ENCODE data around the gene GTF3A.

The GTF3A gene

GRCh38 chr13:27405546-27406134 lies 18.8 kb upstream of the GTF3A start:
- no peak for DNase-seq (ENCODE audit: low spot score)

DNA sequence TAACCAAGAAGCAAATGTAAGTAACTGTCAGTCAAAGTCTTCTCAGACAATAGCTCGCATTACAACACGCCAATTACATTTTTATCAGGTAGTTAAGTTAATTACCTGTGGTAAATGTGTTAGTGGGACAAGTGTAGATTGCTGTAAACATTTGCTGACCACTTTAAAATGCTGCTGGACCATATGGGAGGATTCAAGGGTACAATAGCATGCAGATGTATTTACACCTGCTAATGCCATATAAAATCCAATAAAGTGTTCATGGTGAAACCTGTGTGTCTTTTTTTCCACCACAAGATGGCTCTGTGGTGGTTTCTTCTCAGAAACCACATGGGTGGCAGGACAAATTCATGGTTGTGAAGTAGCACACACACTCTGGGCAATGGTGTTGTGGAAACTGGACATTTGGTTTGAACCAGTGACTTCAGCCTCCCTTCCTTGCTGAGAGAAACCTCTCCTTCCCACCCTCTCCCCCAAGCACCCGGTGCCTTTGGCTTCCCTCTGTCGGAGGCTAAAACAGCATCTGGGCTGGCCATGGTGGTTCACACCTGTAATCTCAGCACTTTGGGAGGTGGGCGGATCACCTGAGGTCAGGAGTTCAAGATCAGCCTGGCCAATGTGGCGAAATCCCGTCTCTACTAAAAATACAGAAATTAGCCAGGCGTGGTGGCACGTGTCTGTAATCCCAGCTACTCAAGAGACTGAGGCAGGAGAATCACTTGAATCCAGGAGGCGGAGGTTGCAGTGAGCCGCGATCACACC lies 18.1 kb upstream of the GTF3A start:
- peak; percentile 73 for DNase-seq (ENCODE audit: low spot score)

DNA sequence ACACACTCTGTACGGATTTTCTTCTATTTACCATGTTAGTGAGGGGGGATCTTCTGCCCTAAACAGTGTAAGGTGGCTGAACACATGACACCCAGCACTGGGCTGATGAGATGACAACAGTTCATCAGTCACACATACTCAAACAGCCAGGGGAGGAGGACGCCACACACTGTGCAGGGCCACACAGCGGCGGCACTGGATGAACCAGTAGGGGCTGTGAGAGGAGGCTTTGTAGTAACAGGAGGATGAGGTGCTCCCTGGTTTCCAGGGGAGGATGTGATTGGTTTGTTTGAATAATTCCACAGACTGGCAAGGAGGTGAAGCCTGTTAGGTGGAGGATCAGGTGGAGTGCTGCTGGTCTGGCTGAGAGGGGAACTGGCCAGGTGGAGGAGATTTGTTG lies 16.3 kb upstream of the GTF3A start:
- DNase-seq (ENCODE audit: low spot score), result no peak

DNA sequence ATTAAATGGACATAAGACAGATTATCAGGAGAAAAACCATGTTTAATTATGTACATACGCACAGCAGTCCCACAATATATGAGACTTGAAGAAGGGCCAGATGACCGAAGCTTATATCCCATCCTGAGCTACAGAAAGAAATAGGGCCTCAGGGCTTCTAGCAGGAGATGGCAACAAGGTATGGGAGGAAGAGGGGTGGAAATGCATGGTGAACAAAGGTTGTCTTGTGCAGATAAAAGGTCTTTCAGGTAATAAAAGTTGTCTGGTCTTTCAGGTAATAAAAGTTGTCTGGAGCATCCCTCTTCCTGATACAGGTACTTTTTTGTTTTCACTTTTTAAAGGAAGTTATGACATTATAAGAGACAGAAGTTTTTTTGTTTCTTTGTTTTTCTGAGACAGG lies 15.4 kb upstream of the GTF3A start:
- DNase-seq (ENCODE audit: low spot score), result no peak

GRCh38 chr13:27411341-27411740 lies 13.1 kb upstream of the GTF3A start:
- DNase-seq (ENCODE audit: low spot score), result no peak

DNA sequence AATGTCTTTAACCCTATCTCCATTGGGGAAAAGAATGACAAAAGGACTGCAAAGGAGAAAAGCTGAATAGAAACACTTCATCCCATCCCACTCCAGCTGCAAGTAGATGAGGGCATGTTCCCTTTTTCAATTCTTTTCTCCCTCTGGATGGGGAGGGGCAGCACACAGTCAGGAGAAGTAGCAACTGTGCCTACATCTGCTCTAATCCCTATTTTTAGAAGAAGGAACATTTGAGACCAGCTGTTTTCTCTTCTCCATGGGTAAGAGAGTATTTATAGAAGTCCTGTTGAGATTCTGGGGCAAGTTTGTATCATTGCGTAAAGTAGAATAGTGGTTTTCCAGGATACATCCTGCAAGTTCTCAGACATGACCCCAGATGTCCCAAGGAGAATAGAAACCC lies 9.3 kb upstream of the GTF3A start:
- DNase-seq (ENCODE audit: low spot score), result no peak

GRCh38 chr13:27419328-27419727 lies 5.1 kb upstream of the GTF3A start:
- DNase-seq (ENCODE audit: low spot score), result no peak

DNA sequence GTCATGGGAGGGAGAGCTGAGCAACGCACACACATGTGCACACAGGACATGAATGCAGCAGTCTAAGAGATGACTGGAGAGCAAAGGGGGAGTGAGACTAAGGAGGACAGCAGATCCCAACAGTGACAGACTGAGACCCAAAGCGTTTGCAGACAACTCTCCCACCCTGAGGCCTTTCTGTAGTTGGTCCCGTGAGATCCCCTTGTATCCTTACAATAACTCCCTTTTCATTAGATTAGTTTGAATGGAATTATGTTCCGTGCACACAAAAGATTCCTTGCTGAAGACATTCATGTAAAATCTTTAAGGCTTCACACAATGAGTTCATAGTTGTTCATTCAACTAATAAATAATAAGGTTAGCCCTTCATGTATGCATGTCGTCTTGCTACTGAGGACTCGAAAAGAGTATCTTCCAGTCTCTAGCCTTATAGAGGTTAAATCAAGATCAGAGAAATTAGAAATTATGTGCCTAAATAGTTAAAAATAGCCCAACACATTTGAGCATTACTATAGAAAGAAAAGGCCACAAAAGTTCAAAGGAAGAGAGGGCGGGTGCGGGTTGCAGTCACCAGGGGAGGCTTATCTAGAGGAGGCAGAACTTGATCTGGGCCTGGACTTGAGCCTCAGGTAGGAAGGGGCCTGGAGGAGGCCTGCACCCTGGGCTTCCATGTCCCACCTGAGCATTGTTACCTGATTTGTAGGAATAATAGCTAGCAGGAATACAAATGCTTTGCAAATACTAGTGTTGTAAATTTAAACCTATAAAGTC lies 3.1 kb upstream of the GTF3A start:
- no peak for DNase-seq (ENCODE audit: low spot score)

DNA sequence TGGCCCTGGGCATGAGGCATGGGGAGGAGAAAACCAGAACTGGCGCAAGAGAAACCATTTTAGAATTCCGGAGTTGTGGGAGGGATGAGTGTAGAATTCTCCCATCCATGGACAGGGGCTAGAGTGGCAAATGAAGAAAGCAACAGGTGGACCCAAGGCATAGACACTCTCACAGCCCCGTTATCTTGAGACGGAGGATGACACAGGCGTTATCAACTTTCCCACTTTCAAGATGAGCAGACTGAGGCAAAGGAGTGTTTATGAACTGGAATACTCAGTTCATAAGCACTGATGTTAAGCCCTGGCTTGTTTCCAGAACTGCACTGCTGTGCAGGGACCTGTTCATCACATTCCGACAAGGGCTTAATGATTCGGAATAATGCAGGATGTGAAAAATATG lies 1.1 kb upstream of the GTF3A start:
- no peak for DNase-seq (ENCODE audit: low spot score)

DNA sequence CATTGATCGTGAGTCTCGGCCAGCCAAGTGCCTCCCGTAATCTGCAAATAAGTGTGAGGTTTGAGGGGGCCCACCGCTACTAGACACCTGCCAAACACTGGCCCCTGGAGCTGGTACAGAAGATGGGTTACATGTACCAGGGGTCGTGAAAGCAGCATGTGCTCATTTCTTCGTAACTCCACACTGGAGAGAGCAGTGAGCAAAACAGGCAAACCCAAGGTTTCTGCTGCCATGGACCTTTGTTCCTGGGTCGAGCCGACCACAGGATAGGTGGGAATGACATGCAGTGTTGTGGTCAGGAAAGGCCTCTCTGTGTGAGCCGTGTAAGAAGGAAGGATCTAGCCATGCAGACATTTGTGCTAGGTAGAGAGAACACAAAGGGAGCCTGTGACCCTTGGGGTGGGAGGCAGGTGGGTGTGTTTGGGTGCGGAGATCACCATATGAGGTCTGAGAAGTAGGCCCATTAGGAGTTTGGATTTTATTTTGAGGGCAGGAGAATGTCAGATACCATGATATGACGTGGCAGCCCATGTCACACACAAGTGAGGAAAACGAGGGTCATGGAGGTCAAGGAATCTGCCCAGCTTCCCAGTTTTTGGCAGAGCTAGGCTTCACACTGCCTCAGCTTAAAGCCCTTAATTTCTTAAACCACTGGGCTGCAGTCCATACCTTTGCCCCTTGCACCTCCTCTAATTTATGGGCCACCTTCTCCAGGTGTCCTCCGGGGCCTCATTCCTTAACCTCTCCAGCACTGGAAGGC lies 919 bp downstream of the GTF3A start:
- no peak for DNase-seq (ENCODE audit: low spot score)

DNA sequence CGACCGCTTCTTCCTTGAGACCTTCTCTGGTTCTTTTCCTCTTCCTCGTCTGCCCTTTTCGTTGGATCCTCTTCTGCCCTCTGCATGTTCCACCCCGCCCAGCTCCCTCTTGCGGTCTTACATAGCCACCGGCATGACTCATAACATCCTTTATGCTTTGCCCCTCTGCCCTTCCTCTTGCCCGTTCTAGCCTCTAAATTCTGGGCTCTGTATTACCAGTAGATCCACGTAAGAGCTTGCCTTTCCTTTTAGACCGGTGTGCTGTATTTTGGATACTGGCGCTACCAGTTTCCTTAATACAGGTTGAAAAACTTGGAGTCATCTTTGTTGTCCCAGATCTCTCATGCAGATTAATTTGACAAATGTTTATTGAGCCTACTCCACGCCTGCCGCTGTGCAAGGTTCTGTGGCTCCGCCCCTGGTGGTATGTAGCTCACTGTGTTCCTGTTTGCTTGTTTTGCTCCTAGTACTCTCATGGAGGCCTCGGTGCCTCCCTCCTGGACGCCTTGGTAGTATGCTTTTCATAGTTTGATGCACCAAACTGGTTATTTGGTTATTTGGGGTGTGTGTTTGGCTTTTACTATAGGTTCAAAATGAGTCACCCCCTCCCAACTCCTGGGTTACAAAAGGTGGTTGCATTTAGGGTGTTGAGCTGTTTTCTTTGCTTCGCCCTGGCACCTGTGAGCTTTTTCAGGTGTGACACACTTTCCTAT lies 1.7 kb downstream of the GTF3A start:
- peak; percentile 86 for DNase-seq (ENCODE audit: low spot score)

GRCh38 chr13:27427641-27428040 lies 3.2 kb downstream of the GTF3A start:
- no peak for DNase-seq (ENCODE audit: low spot score)

GRCh38 chr13:27428160-27428559 lies 3.7 kb downstream of the GTF3A start:
- no peak for DNase-seq (ENCODE audit: low spot score)

DNA sequence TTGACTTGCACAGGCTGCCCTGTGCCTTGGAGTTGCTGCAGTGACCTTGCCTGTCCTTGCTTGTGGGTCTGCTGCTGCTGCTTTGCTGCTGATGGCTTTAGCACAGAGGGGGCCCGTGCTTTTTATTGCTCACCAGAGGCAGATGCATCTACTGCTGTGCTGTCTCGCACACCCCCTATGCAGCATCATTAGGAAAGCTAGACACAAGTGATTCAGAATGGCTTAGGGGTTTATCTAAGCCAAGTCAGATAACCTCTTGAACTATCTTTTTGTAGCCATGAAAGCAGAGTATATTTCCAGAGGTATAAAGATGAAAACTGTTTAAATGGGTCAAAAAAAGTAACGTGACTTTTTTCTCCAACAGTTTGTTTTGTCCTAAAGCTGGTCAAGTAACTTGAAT lies 7.8 kb downstream of the GTF3A start:
- DNase-seq (ENCODE audit: low spot score), result no peak

- peak; percentile 29 for DNase-seq (ENCODE audit: low spot score)
These were observed 8.3 kb downstream of the GTF3A start for GRCh38 chr13:27432611-27433210.

- no peak for DNase-seq (ENCODE audit: low spot score)
These were observed 12.7 kb downstream of the GTF3A start for GRCh38 chr13:27437126-27437525.

- no peak for DNase-seq (ENCODE audit: low spot score)
These were observed 16.0 kb downstream of the GTF3A start for GRCh38 chr13:27440408-27440807.

DNA sequence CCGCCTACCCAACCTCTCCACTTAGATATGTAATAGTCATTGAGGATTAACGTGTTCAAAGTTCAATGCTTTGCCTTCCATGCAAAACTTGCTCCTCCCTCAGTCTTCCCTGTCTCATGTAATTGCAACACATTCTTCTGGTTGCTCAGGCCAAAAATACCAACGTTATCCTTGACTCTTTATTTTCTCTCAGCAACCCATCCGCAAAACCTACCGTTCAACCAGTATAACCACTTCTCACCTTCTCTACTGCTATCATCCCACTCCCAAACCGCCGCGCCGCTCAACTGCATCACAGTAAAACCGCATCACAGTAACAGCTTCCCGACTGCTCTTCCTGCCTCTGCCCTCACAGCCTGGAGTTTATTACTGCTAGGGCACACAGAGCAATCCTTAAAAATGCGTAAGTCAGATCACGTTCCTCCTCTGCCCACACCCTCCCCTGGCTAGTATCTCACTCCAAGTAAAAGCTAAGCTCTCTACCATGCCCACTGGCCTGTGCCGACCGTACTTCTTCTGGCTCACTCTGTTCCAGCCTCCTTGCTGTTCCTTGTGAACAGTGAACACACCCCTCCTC lies 17.7 kb downstream of the GTF3A start:
- DNase-seq (ENCODE audit: low spot score), result no peak

DNA sequence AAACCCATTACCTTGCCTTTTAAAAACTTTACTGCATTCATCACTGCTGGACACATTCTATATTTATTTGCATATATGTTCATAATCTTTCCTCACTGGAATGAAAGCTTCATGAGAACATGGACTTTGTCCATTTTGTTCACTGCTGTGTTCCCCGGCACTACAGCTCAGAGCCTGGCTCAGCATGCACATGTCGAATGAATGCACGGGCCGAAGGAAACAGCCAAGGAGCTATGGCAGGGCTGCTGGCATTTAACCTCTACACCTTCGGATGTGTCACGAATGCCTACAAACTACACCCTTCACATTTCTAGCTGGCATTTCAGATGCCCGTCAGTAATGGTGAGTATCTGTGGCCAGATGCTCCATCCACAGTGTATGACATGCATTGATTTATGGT lies 18.4 kb downstream of the GTF3A start:
- DNase-seq (ENCODE audit: low spot score), result no peak

DNA sequence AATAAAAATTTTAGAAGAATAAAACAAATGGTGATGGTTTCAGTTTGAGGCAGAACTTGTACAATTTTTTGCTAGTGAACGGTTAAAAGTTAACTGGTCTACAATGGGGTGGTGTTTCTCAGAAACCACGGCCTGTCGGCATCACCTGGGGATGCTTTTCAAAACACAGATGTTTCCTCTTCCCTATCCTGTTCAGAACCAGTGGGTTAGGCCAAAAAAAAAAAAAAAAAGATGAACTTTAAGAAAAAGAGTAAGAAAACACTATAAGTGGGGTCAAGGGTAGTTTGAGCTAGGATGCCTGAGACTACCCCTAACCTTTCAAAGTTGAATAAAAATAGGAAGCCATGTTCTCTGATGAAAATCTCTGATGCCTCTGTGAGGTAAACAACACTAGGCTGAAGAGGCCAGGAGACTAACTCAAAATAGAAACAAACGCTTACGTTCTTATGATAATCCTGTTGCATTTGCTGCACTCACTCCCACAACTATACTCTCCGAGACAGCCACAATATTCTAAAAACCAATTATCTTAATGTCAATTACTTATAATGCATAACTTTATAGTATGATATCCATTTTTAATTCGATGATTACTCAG lies 22.7 kb downstream of the GTF3A start:
- peak; percentile 51 for DNase-seq (ENCODE audit: low spot score)

DNA sequence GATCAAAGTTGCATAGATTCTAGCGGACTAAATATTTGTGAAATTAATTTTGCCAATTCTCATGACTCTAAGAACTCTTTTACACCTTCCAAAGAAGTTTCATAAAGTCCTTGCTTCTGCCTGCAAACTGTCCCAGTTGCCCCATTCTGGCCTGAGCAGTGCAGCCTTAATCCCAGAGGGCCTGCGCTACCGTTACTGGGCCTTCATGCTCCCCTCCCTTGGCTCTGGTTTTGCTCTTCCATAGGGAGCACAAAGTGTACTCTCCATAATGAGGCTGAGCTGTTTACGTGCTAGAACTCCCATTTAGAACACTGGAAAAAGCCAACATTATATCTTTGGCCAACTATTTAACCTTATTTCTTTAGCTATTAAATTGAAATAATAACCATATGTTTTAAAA lies 23.9 kb downstream of the GTF3A start:
- DNase-seq (ENCODE audit: low spot score), result no peak

All from CD4-positive, alpha-beta T cell treated with Interleukin-2 at 100 ng/mL for 4 hours (primary cell).